ENCODE results near the gene DCBLD1. TPM values are rescaled to one million over a fixed set of nuclear protein-coding genes. Genes with fewer than 3 reads are reported as not detected.

The DCBLD1 gene
- total and polyA plus RNA-seq, 2 of the 13 experiments (the other 11 are each of a cell fraction or from before 2014, with no cell fraction given), result 23.2 to 41.5 TPM

Small RNA genes within 50 kb of the gene (small RNA-seq; reads per million reads assigned to genes)
- 0 to 1.9 (median 0) reads per million in 3 experiments for gene RNU6-253P (ENCODE audit: insufficient read depth in 2 of 3, insufficient read length in 3 of 3, low read depth in 2 of 3, low replicate concordance in 1 of 3)

Other genes with a start within 250 kb of the DCBLD1 start
- not detected in 2 replicates for gene VGLL2, start 217.1 kb upstream of the DCBLD1 start, total RNA-seq (2016; rRNA removed; fragmentation: Illumina TruSeq; extraction: Trizol)
- not detected in 2 replicates for gene VGLL2, start 217.1 kb upstream of the DCBLD1 start, polyA plus RNA-seq (2011; rRNA removed)
- gene ROS1, start 56.7 kb upstream of the DCBLD1 start, total RNA-seq (2016; rRNA removed; fragmentation: Illumina TruSeq; extraction: Trizol), result not detected in 2 replicates
- not detected in 2 replicates for gene ROS1, start 56.7 kb upstream of the DCBLD1 start, polyA plus RNA-seq (2011; rRNA removed)
- 41.5 and 54.3 TPM in 2 replicates for gene GOPC, start 119.8 kb downstream of the DCBLD1 start, total RNA-seq (2016; rRNA removed; fragmentation: Illumina TruSeq; extraction: Trizol)
- 18.6 and 20.9 TPM in 2 replicates for gene GOPC, start 119.8 kb downstream of the DCBLD1 start, polyA plus RNA-seq (2011; rRNA removed)
- gene NUS1, start 192.8 kb downstream of the DCBLD1 start, total RNA-seq (2016; rRNA removed; fragmentation: Illumina TruSeq; extraction: Trizol), result 18.3 and 36.5 TPM in 2 replicates
- 15.9 and 18.6 TPM in 2 replicates for gene NUS1, start 192.8 kb downstream of the DCBLD1 start, polyA plus RNA-seq (2011; rRNA removed)